Loucy (cell line): ENCODE results near the gene BANK1.

Experiments used
- CTCF ChIP-seq: fragments of 200-600 bp; sonication (generic); conservative IDR thresholded peaks from 2 replicates; pipeline ENCODE4 v1.5.1; 2014; ENCODE audit warnings: mild to moderate bottlenecking, antibody characterized with exemption, low read length
- EZH2phosphoT487 ChIP-seq: fragments of 200-600 bp; IDR thresholded peaks from 2 replicates; pipeline ENCODE4 v1.6.1; 2018; ENCODE audit warnings: antibody characterized with exemption, mild to moderate bottlenecking, moderate library complexity, borderline replicate concordance

DNA sequence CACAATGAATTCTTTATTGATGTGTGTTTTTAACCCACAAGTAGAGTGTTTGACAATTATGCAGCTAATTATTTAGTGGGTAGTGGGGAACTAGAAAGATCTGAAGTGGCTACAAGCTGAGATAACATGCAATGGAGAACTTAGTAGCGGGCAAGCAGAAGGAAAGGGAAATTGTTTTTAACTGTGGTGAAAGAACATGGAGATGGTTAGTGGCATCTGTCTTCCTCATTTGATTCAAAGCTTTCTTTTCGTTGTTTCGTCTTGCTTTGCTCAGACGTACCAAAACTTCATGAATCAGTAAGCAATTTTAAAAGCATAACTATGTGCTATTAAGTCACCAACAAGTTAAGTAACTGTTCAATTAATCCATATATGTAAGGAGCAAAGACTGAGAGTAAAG, 169.9 kb downstream of the BANK1 start:
- TF ChIP-seq CTCF: no peak
- TF ChIP-seq EZH2phosphoT487: no peak
